DND-41 (cell line): ENCODE results near the gene PLEKHA5.

Experiments
- ATAC-seq: fragments of 200-7000 bp; cut with Tn5 transposase; 3 replicates; pipeline ENCODE4 v1.9.1; 2021; ENCODE audit warnings: low read depth; ENCODE audit not compliant: insufficient read depth
- DNase-seq: peaks from one replicate; pipeline ENCODE4 v3.0.0-alpha.2; 2020
- H2AFZ ChIP-seq: 2 replicates; pipeline ENCODE4 v1.6.0; 2012; ENCODE audit warnings: low read depth, low read length
- H3K27ac ChIP-seq: 2 replicates; pipeline ENCODE4 v1.5.1; 2012; ENCODE audit warnings: low read length, inconsistent platforms
- H3K27me3 ChIP-seq: fragments of 200-600 bp; sonication (generic); 2 replicates; pipeline ENCODE4 v1.6.0; 2012; ENCODE audit warnings: low read length, mild to moderate bottlenecking, inconsistent platforms; ENCODE audit not compliant: insufficient read depth, poor library complexity
- H3K36me3 ChIP-seq: 2 replicates; pipeline ENCODE4 v1.5.1; 2012; ENCODE audit warnings: low read length, inconsistent platforms; ENCODE audit not compliant: insufficient read depth
- H3K4me1 ChIP-seq: 2 replicates; pipeline ENCODE4 v1.5.1; 2012; ENCODE audit warnings: mild to moderate bottlenecking, low read length; ENCODE audit not compliant: insufficient read depth
- H3K4me2 ChIP-seq: 2 replicates; pipeline ENCODE4 v1.6.0; 2012; ENCODE audit warnings: mild to moderate bottlenecking, moderate library complexity, low read length, inconsistent platforms; ENCODE audit not compliant: insufficient read depth
- H3K4me3 ChIP-seq, 2 experiments: fragments of 200-600 bp in 1 of 2; shearing (Covaris generic) in 1 of 2; 2 replicates each; pipeline ENCODE4 v1.5.1; 2012 to 2016; ENCODE audit warnings: inconsistent platforms in 2 of 2, low read length in 2 of 2, mild to moderate bottlenecking in 2 of 2, low read depth in 1 of 2, moderate library complexity in 1 of 2
- H3K79me2 ChIP-seq: 2 replicates; pipeline ENCODE4 v1.6.0; 2012; ENCODE audit warnings: low read length, inconsistent platforms; ENCODE audit not compliant: insufficient read depth
- H3K9ac ChIP-seq: 2 replicates; pipeline ENCODE4 v1.6.0; 2012; ENCODE audit warnings: low read depth, mild to moderate bottlenecking, inconsistent platforms, low read length, moderate library complexity
- H3K9me3 ChIP-seq: 2 replicates; pipeline ENCODE4 v1.5.1; 2012; ENCODE audit warnings: low read length, moderate library complexity, mild to moderate bottlenecking, inconsistent platforms; ENCODE audit not compliant: insufficient read depth, severe bottlenecking
- H4K20me1 ChIP-seq: 2 replicates; pipeline ENCODE4 v1.6.0; 2012; ENCODE audit warnings: low read length; ENCODE audit not compliant: insufficient read depth
- EZH2 ChIP-seq: IDR thresholded peaks from 3 replicates; pipeline ENCODE4 v1.6.1; 2012; ENCODE audit warnings: borderline replicate concordance, low read depth, mild to moderate bottlenecking, moderate library complexity, low read length, inconsistent platforms; ENCODE audit not compliant: severe bottlenecking
- TF ChIP-seq, protein P1 (sequence below): IDR thresholded peaks from 2 replicates; pipeline ENCODE4 v1.5.1; 2012; ENCODE audit warnings: borderline replicate concordance, low read length, moderate library complexity, mild to moderate bottlenecking; ENCODE audit not compliant: poor library complexity, severe bottlenecking; ENCODE audit errors: extremely low read depth

Gene PLEKHA5, protein sequence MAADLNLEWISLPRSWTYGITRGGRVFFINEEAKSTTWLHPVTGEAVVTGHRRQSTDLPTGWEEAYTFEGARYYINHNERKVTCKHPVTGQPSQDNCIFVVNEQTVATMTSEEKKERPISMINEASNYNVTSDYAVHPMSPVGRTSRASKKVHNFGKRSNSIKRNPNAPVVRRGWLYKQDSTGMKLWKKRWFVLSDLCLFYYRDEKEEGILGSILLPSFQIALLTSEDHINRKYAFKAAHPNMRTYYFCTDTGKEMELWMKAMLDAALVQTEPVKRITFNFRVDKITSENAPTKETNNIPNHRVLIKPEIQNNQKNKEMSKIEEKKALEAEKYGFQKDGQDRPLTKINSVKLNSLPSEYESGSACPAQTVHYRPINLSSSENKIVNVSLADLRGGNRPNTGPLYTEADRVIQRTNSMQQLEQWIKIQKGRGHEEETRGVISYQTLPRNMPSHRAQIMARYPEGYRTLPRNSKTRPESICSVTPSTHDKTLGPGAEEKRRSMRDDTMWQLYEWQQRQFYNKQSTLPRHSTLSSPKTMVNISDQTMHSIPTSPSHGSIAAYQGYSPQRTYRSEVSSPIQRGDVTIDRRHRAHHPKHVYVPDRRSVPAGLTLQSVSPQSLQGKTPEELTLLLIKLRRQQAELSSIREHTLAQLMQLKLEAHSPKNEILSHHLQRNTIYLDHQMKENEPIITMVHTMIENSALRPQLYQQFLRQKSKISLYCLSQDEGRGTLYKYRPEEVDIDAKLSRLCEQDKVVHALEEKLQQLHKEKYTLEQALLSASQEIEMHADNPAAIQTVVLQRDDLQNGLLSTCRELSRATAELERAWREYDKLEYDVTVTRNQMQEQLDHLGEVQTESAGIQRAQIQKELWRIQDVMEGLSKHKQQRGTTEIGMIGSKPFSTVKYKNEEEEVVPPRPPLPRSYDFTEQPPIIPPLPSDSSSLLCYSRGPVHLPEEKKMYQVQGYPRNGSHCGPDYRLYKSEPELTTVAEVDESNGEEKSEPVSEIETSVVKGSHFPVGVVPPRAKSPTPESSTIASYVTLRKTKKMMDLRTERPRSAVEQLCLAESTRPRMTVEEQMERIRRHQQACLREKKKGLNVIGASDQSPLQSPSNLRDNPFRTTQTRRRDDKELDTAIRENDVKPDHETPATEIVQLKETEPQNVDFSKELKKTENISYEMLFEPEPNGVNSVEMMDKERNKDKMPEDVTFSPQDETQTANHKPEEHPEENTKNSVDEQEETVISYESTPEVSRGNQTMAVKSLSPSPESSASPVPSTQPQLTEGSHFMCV

DNA sequence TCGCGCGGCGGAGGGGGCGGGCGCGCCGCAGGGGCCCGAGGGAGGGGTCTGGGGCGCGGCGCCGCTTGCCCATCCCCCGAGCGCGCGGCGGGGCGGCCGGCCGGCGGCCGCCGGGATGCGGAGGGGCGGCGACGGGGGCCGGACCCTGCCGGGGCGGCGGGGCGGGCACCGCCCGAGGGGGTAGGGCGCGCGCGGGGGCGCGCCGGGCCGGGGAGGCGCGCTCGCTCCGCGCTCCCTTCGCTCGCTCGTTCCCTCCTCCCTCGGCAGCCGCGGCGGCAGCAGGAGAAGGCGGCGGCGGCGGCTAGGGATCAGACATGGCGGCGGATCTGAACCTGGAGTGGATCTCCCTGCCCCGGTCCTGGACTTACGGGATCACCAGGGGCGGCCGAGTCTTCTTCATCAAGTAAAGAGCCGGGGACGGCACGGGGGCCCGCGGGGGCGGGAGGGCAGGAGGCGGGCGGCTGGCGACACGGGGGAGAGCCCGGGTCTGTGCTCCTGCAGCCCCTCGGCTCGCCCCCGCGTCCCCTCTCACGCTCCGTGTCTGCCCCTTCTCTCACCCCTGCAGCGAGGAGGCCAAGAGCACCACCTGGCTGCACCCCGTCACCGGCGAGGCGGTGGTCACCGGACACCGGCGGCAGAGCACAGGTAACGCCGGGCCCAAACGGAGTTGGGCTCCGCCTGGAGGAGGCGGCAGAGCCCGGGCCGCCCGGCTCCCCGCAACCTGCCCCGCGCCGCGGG, at the start of gene PLEKHA5:
PLEKHA5 (plus strand) TSS at position 248 of the 738 bp plus-strand sequence; CDS start at position 315, 67 bp downstream.
- TF ChIP-seq, protein P1, sequence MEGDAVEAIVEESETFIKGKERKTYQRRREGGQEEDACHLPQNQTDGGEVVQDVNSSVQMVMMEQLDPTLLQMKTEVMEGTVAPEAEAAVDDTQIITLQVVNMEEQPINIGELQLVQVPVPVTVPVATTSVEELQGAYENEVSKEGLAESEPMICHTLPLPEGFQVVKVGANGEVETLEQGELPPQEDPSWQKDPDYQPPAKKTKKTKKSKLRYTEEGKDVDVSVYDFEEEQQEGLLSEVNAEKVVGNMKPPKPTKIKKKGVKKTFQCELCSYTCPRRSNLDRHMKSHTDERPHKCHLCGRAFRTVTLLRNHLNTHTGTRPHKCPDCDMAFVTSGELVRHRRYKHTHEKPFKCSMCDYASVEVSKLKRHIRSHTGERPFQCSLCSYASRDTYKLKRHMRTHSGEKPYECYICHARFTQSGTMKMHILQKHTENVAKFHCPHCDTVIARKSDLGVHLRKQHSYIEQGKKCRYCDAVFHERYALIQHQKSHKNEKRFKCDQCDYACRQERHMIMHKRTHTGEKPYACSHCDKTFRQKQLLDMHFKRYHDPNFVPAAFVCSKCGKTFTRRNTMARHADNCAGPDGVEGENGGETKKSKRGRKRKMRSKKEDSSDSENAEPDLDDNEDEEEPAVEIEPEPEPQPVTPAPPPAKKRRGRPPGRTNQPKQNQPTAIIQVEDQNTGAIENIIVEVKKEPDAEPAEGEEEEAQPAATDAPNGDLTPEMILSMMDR: peak; percentile 40
- TF ChIP-seq EZH2: no peak
- Histone ChIP-seq H4K20me1 (peaks cover 4% of the 10 kb centered on the region; the same call in 1 of the 2 replicates), H3K27me3 (no peaks in the 10 kb centered on the region), H3K9me3 (peaks cover 8% of the 10 kb centered on the region), H3K27ac (peak within 1 kb of the TSS; percentile 67), H3K36me3 (no peaks in the 10 kb centered on the region; the same call in none of the 2 replicates), H2AFZ (peak within 1 kb of the TSS; percentile 95), H3K9ac (peak within 1 kb of the TSS; percentile 86), H3K4me2 (peak within 1 kb of the TSS; percentile 93), H3K4me1 (peaks cover 26% of the 10 kb centered on the region), H3K79me2 (peaks cover 26% of the 10 kb centered on the region), H3K4me3 (peak within 1 kb of the TSS; percentile 89 to 93)
- DNase-seq: peak; percentile 70
- ATAC-seq: peak; percentile 69

GRCh38 chr12:19080918-19081317, 48.6 kb upstream of the PLEKHA5 start:
- Histone ChIP-seq H3K27me3 (peaks cover 4% of the 10 kb centered on the region), H3K36me3 (no peaks in the 10 kb centered on the region), H3K79me2 (no peaks in the 10 kb centered on the region)

More at GRCh38 chr12:19080918-19081317, 48.6 kb upstream of the PLEKHA5 start:
- Histone ChIP-seq H3K4me2 (no peak overlapping the region), H3K9ac (no peak overlapping the region), H2AFZ (no peak overlapping the region), H3K4me1 (no peaks in the 10 kb centered on the region), H3K9me3 (no peaks in the 10 kb centered on the region), H3K4me3 (no peak overlapping the region), H4K20me1 (no peaks in the 10 kb centered on the region), H3K27ac (no peak overlapping the region)
- no peak for ATAC-seq
- no peak for TF ChIP-seq EZH2
- TF ChIP-seq, protein P1: no peak
- no peak for DNase-seq
